T-helper 17 cell (primary cell): Measurements from ENCODE around the gene PPM1H. TPM values are rescaled to one million over a fixed set of nuclear protein-coding genes. Genes with fewer than 3 reads are reported as not detected.
"Not testable (repeated sequence)": the region's sequence is repeated elsewhere in the genome, so short reads cannot be mapped to it uniquely, and the experiment has no call there.

Experiments used
- ATAC-seq: fragments of 150-1000 bp; cut with Tn5 transposase; 2 replicates; pipeline ENCODE4 v1.10.0; 2021; ENCODE audit warnings: mild to moderate bottlenecking, moderate library complexity
- DNase-seq, 3 donors: peaks; one replicate each; pipeline versions ENCODE4 v3.0.0 to v3.0.0-alpha.2; 2020 to 2021
- H3K9me3 ChIP-seq: one replicate; pipeline ENCODE4 v1.7.0; 2013; ENCODE audit warnings: low read length, mild to moderate bottlenecking; ENCODE audit not compliant: control insufficient read depth, poor library complexity, severe bottlenecking
- H3K27ac Mint-ChIP-seq: one replicate; pipeline ENCODE4 v1.8.0; 2022; ENCODE audit warnings: mild to moderate bottlenecking, moderate library complexity, mixed read lengths
- H3K27me3 Mint-ChIP-seq: one replicate; pipeline ENCODE4 v1.8.0; 2022; ENCODE audit warnings: mixed read lengths
- H3K36me3 Mint-ChIP-seq: one replicate; pipeline ENCODE4 v1.8.0; 2022; ENCODE audit warnings: low read depth, mixed read lengths
- H3K4me1 Mint-ChIP-seq: one replicate; pipeline ENCODE4 v1.8.0; 2022; ENCODE audit warnings: mild to moderate bottlenecking, mixed read lengths
- H3K4me3 Mint-ChIP-seq: one replicate; pipeline ENCODE4 v1.8.0; 2022; ENCODE audit warnings: mild to moderate bottlenecking, moderate library complexity, mixed read lengths
- total RNA-seq, 4 donors: library from RNA in 2 of 4; stranded (reverse) in 2 of 4; gene quantifications; one replicate each; pipeline ENCODE4 v1.2.3 and lab custom pipeline; 2022 to 2026

Gene PPM1H
- total RNA-seq, 2 donors from 2014 or later: 0.31 TPM; not detected in 1

DNA sequence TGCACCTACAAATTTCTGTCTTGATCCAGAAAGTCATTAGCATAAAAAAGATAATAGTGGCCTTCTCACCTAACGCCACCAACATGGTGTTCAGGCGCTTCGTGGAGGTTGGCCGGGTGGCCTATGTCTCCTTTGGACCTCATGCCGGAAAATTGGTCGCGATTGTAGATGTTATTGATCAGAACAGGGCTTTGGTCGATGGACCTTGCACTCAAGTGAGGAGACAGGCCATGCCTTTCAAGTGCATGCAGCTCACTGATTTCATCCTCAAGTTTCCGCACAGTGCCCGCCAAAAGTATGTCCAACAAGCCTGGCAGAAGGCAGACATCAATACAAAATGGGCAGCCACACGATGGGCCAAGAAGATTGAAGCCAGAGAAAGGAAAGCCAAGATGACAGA lies 30.3 kb upstream of the PPM1H start:
- not testable (repeated sequence) for H3K4me3 Mint-ChIP-seq, ATAC-seq, DNase-seq, H3K27ac Mint-ChIP-seq, H3K27me3 Mint-ChIP-seq, H3K36me3 Mint-ChIP-seq, H3K9me3 ChIP-seq, H3K4me1 Mint-ChIP-seq

DNA sequence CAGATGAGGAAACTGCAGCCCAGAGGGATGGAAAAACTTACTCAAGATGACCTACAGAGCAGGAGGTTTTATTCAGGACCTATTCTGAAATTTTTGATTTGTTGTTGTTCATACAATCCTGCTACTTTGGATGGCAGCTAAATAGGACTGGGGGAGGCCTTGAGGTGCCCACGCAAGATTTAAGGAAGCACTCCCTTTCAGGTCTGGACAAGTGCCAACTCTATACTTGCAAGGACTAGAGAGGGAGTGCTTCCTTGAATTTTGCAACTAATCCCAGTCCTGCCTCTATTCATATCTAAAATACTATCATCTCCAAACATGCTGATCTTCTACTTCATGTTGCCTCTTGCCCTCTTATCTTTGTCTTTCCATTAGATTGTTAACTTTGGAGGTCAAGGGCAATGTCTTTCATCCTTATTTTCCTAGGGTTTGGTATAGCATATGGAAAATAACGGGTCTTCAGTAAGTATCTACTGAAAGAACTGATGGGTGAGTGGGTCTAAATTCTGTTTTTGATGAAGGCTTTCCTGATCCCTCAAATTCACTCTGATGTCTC lies 28.6 kb upstream of the PPM1H start:
- no peak for DNase-seq
- H3K9me3 ChIP-seq: no peaks in the 10 kb centered on the region
- no peaks in the 10 kb centered on the region for H3K36me3 Mint-ChIP-seq
- no peak for ATAC-seq
- H3K27ac Mint-ChIP-seq: no peak overlapping the region
- H3K4me3 Mint-ChIP-seq: no peak overlapping the region
- H3K27me3 Mint-ChIP-seq: peaks cover 6% of the 10 kb centered on the region
- no peaks in the 10 kb centered on the region for H3K4me1 Mint-ChIP-seq

DNA sequence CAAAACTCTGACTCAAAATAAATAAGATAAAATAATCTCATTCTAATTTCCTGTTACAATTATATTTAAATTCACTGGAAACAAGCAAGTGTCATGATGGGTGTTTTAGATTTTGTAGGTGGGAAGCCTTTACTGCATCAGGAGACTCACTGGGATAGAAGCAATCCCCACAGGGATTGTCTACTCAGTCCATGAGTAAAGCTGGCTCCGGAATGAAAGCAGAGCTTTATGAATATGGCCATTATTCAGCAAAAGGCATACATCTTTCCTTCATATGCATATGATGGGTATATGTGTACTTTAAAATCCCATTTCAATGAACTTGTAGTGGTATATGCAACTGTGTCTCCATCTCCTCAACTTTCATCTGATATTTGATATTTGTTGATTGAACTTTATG lies 25.4 kb upstream of the PPM1H start:
- no peaks in the 10 kb centered on the region for H3K36me3 Mint-ChIP-seq
- ATAC-seq (no peak), DNase-seq (no peak)
- H3K27ac Mint-ChIP-seq: no peak overlapping the region
- H3K27me3 Mint-ChIP-seq: peaks cover 10% of the 10 kb centered on the region
- no peaks in the 10 kb centered on the region for H3K4me1 Mint-ChIP-seq
- no peaks in the 10 kb centered on the region for H3K9me3 ChIP-seq
- no peak overlapping the region for H3K4me3 Mint-ChIP-seq

DNA sequence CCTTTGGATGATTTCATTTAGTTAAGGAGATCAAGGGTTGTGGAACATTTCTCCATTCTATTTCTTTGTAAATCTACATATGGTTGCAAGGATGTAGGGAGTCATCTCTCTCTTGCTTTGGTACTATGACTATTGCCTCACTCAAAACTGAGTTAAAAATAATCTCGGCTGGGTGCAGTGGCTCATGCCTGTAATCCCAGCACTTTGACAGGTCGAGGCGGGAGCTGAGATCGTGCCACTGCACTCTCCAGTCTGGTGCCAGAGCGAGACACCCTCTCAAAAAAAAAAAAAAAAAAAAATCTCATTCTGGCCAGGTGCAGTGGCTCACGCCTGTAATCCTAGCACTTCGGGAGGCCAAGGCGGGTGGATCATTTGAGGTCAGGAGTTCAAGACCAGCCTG lies 24.8 kb upstream of the PPM1H start:
- DNase-seq: no peak
- Mint-ChIP-seq H3K27me3 (peaks cover 10% of the 10 kb centered on the region), H3K4me1 (no peaks in the 10 kb centered on the region), H3K27ac (no peak overlapping the region), H3K36me3 (no peaks in the 10 kb centered on the region), H3K4me3 (no peak overlapping the region)
- H3K9me3 ChIP-seq: no peaks in the 10 kb centered on the region
- ATAC-seq: no peak

DNA sequence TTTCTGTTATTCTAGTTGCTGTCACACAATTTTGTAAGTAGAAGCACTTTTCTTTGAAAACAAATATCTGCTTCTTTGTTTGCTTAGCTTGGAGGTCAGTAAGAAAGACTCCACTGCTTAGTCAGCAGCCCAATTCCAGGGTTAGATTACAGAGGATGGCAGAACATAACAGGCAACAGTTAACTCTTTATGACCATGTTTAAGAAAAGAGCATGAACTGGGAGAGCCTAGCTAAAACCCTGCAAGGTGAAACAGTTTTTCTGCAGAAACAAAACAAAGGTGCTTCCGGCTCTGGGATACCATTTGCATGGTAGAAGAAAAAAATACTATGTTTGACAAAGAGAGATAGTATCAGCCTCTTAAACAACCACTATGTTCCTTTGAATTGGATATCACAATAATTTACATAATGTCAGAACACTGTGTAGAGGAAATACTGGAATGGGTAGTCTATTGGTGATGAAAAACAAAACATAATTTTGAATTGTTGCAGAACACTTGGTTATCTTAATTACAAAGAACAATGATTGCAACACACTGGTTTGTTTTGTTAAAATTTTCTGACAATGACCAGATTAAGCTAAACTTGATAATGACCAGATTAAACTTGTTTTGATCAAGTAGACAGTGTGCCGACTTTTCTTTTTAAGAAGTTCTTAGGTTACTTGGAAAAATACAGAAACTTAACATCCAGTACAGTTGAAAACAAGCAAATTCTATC lies 22.4 kb upstream of the PPM1H start:
- no peaks in the 10 kb centered on the region for H3K9me3 ChIP-seq
- ATAC-seq: no peak
- H3K27ac Mint-ChIP-seq: no peak overlapping the region
- DNase-seq: no peak
- H3K4me3 Mint-ChIP-seq: no peak overlapping the region
- H3K4me1 Mint-ChIP-seq: no peaks in the 10 kb centered on the region
- H3K36me3 Mint-ChIP-seq: no peaks in the 10 kb centered on the region
- peaks cover 16% of the 10 kb centered on the region for H3K27me3 Mint-ChIP-seq

- Mint-ChIP-seq H3K27ac (no peak overlapping the region), H3K36me3 (no peaks in the 10 kb centered on the region), H3K4me1 (no peaks in the 10 kb centered on the region), H3K4me3 (no peak overlapping the region), H3K27me3 (peaks cover 16% of the 10 kb centered on the region)
- ATAC-seq (no peak), DNase-seq (no peak)
- H3K9me3 ChIP-seq: no peaks in the 10 kb centered on the region
Measured at GRCh38 chr12:62955678-62956077, 20.7 kb upstream of the PPM1H start.

GRCh38 chr12:62950317-62950716 lies 15.4 kb upstream of the PPM1H start:
- H3K27me3 Mint-ChIP-seq: peaks cover 6% of the 10 kb centered on the region
- no peaks in the 10 kb centered on the region for H3K9me3 ChIP-seq
- H3K27ac Mint-ChIP-seq: no peak overlapping the region
- DNase-seq (no peak), ATAC-seq (no peak)
- H3K4me1 Mint-ChIP-seq: no peaks in the 10 kb centered on the region
- H3K4me3 Mint-ChIP-seq: no peak overlapping the region
- no peaks in the 10 kb centered on the region for H3K36me3 Mint-ChIP-seq

GRCh38 chr12:62948123-62948522 lies 13.2 kb upstream of the PPM1H start:
- no peaks in the 10 kb centered on the region for H3K4me1 Mint-ChIP-seq
- H3K27me3 Mint-ChIP-seq: peaks cover 7% of the 10 kb centered on the region
- no peak for DNase-seq
- no peak for ATAC-seq
- no peaks in the 10 kb centered on the region for H3K36me3 Mint-ChIP-seq
- H3K4me3 Mint-ChIP-seq: no peak overlapping the region
- H3K27ac Mint-ChIP-seq: no peak overlapping the region
- no peaks in the 10 kb centered on the region for H3K9me3 ChIP-seq

DNA sequence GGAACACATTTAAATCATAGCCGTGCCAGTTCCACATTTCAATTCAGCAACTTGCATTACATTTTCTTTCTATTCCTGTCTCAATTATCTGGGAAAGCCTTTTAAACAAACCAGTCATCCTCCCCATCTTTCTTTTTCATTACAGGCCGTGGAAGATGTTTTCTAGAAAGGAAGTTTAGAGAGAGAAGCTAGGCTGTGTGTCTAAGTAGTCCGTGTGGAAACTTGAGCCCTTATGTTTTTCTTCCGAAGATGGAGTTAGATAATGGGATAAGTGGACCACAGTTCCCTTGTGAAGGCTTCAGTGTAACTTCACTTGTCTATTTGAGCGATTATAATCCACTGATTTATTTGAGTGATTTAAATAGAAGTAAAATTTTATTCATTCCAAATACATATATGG lies 12.4 kb upstream of the PPM1H start:
- no peaks in the 10 kb centered on the region for H3K9me3 ChIP-seq
- Mint-ChIP-seq H3K4me1 (no peaks in the 10 kb centered on the region), H3K4me3 (no peak overlapping the region), H3K27me3 (peaks cover 12% of the 10 kb centered on the region), H3K27ac (no peak overlapping the region), H3K36me3 (no peaks in the 10 kb centered on the region)
- DNase-seq (no peak), ATAC-seq (no peak)

DNA sequence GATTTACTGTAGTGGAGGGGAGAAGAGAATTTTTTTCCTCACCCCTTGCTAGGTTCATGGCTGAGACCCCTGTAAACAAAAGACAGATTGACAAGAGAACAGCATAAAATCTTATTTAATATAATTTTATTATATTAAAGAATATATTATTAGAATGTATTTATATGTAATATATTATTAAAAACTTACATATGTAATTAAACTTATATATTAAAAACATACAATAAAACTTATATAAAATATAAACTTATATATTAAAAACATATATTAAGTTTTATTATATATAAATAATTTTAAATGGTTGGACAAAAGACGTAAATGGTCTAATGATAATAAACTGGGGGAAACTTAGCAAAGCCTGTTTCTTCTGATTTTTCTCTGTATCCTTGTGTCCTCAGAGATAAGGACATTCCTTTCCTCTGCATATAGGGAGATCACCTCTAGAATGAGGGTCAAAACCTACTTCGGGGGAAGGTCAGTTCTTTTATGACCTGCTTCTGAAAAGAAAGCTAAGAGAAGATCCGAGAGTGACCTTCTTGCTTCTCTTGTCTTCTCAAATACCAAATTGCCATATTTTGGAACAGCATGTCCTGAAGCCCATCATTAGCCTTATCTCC lies 8.9 kb upstream of the PPM1H start:
- peaks cover 16% of the 10 kb centered on the region for H3K27me3 Mint-ChIP-seq

GRCh38 chr12:62942316-62942715 lies 7.4 kb upstream of the PPM1H start:
- not testable (repeated sequence) for H3K27ac Mint-ChIP-seq
- peaks cover 16% of the 10 kb centered on the region for H3K27me3 Mint-ChIP-seq

More for the DNA sequence above, 8.9 kb upstream of the PPM1H start:
- no peak for DNase-seq
- no peak overlapping the region for H3K27ac Mint-ChIP-seq
- H3K36me3 Mint-ChIP-seq: no peaks in the 10 kb centered on the region
- H3K4me3 Mint-ChIP-seq: no peak overlapping the region
- no peak for ATAC-seq
- H3K4me1 Mint-ChIP-seq: no peaks in the 10 kb centered on the region
- H3K9me3 ChIP-seq: no peaks in the 10 kb centered on the region

GRCh38 chr12:62934239-62934798 lies 631 bp downstream of the PPM1H start:
- DNase-seq (no peak), ATAC-seq (peak; percentile 51)
- H3K27ac Mint-ChIP-seq: no peak overlapping the region
- peak overlapping the region; percentile 90 for H3K4me3 Mint-ChIP-seq
- peaks cover 12% of the 10 kb centered on the region for H3K4me1 Mint-ChIP-seq
- no peaks in the 10 kb centered on the region for H3K9me3 ChIP-seq
- H3K27me3 Mint-ChIP-seq: peaks cover 41% of the 10 kb centered on the region
- H3K36me3 Mint-ChIP-seq: peaks cover 3% of the 10 kb centered on the region

More at GRCh38 chr12:62942316-62942715, 7.4 kb upstream of the PPM1H start:
- H3K36me3 Mint-ChIP-seq, H3K9me3 ChIP-seq, H3K4me3 Mint-ChIP-seq, ATAC-seq, DNase-seq, H3K4me1 Mint-ChIP-seq: not testable (repeated sequence)

DNA sequence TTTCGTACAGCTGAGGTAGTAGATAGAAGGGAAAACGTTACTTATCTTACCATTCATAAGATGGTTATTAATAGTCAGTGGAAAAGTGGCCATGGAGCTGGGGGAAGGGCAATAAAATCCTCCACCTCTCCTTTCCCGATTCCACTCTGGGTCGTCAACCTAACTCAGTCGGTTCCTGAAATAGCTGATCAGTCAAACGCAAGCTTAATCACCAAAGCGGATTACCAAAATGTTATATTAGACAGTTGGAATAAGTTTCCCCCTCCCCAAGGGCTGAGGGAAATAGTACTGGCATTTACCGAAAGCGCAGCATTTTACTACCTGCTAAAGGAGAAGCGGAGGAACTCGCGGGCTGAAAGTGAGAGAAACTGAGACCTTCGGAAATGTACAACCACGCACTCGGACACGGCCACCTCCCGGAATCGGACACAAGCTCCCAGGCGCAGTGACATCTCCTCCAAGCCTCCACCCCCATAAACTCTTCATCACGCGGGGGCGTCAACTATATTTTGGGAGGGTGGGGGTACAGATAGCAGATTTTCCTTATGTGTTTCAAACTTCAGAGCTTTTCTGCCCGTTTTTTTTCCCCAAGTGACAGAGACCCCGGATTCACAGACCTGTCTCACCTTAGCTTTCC lies 1.2 kb downstream of the PPM1H start:
- no peak for ATAC-seq
- H3K36me3 Mint-ChIP-seq: peaks cover 3% of the 10 kb centered on the region
- H3K27me3 Mint-ChIP-seq: peaks cover 44% of the 10 kb centered on the region

More for the DNA sequence above, 1.2 kb downstream of the PPM1H start:
- Mint-ChIP-seq H3K4me3 (peak overlapping the region; percentile 90), H3K4me1 (peaks cover 12% of the 10 kb centered on the region), H3K27ac (no peak overlapping the region)
- no peak for DNase-seq
- no peaks in the 10 kb centered on the region for H3K9me3 ChIP-seq
